HepG2 (cell line): ENCODE data around the gene GLCE. TPM values are rescaled to one million over a fixed set of nuclear protein-coding genes. Genes with fewer than 3 reads are reported as not detected.

Experiments used
- ASH2L ChIP-seq: fragments of 300-600, 200-600 bp; sonication (generic); IDR thresholded peaks from 2 replicates; pipeline ENCODE4 v1.7.0; 2017; ENCODE audit warnings: low read depth, mild to moderate bottlenecking, moderate library complexity, mixed read lengths, low read length; ENCODE audit not compliant: insufficient read length
- EP300 ChIP-seq, 3 experiments: sonication (generic) in 1 of 3; formaldehyde crosslinking in 1 of 3; IDR thresholded peaks; 2 replicates each; pipeline versions ENCODE4 v1.5.1 to v1.6.1; 2011 to 2020; ENCODE audit warnings: low read depth in 2 of 3, low read length in 2 of 3, borderline replicate concordance in 1 of 3, improper control_type of control experiment in 1 of 3, mild to moderate bottlenecking in 1 of 3, missing genetic modification reagents in 1 of 3, moderate library complexity in 1 of 3
- ERF ChIP-seq: IDR thresholded peaks from 2 replicates; pipeline ENCODE4 v1.6.1; 2018; ENCODE audit warnings: missing biosample characterization, missing genetic modification reagents
- FLYWCH1 ChIP-seq: sonication (generic); formaldehyde crosslinking; IDR thresholded peaks from 2 replicates; pipeline ENCODE4 v1.8.1; 2023; ENCODE audit warnings: mild to moderate bottlenecking, missing genetic modification reagents
- FOXK1 ChIP-seq: sonication (generic); formaldehyde crosslinking; IDR thresholded peaks from 2 replicates; pipeline ENCODE4 v1.4.0; 2020; ENCODE audit warnings: low read depth, missing genetic modification reagents, borderline replicate concordance
- FOXO1 ChIP-seq: sonication (generic); formaldehyde crosslinking; IDR thresholded peaks from 2 replicates; pipeline ENCODE4 v1.4.0; 2020; ENCODE audit warnings: missing genetic modification reagents
- GFI1 ChIP-seq: sonication (generic); formaldehyde crosslinking; IDR thresholded peaks from 2 replicates; pipeline ENCODE4 v1.5.0; 2020; ENCODE audit warnings: missing genetic modification reagents, mild to moderate bottlenecking, borderline replicate concordance
- HDAC2 ChIP-seq: sonication (generic); formaldehyde crosslinking; IDR thresholded peaks from 2 replicates; pipeline ENCODE4 v1.4.0; 2020; ENCODE audit warnings: missing genetic modification reagents
- HMG20A ChIP-seq: IDR thresholded peaks from 2 replicates; pipeline ENCODE4 v1.6.1; 2016; ENCODE audit warnings: borderline replicate concordance
- ISL2 ChIP-seq: sonication (generic); formaldehyde crosslinking; IDR thresholded peaks from 2 replicates; pipeline ENCODE4 v1.5.0; 2020; ENCODE audit warnings: missing genetic modification reagents
- MED1 ChIP-seq: sonication (generic); formaldehyde crosslinking; IDR thresholded peaks from 2 replicates; pipeline ENCODE4 v1.4.0; 2020; ENCODE audit warnings: missing genetic modification reagents
- MIER3 ChIP-seq: IDR thresholded peaks from 2 replicates; pipeline ENCODE4 v1.6.1; 2016; ENCODE audit warnings: missing compliant biosample characterization, borderline replicate concordance
- PAWR ChIP-seq: sonication (generic); formaldehyde crosslinking; IDR thresholded peaks from 2 replicates; pipeline ENCODE4 v1.4.0; 2020; ENCODE audit warnings: missing genetic modification reagents, mild to moderate bottlenecking, borderline replicate concordance
- SP140L ChIP-seq: sonication (generic); formaldehyde crosslinking; IDR thresholded peaks from 2 replicates; pipeline ENCODE4 v1.4.0; 2020; ENCODE audit warnings: missing genetic modification reagents, borderline replicate concordance
- ZBTB26 ChIP-seq: IDR thresholded peaks from 2 replicates; pipeline ENCODE4 v1.6.1; 2016; ENCODE audit warnings: missing compliant biosample characterization, missing genetic modification reagents, borderline replicate concordance
- ZGPAT ChIP-seq: IDR thresholded peaks from 2 replicates; pipeline ENCODE4 v1.6.1; 2016; ENCODE audit warnings: mild to moderate bottlenecking
- ZNF142 ChIP-seq: sonication (generic); formaldehyde crosslinking; IDR thresholded peaks from 2 replicates; pipeline ENCODE4 v1.4.0; 2020; ENCODE audit warnings: missing genetic modification reagents
- ZNF205 ChIP-seq: IDR thresholded peaks from 2 replicates; pipeline ENCODE4 v1.6.1; 2018; ENCODE audit warnings: missing biosample characterization, missing genetic modification reagents
- ZNF652 ChIP-seq: IDR thresholded peaks from 2 replicates; pipeline ENCODE4 v1.6.1; 2016; ENCODE audit warnings: low read depth, borderline replicate concordance
- polyA plus RNA-seq, 8 experiments: library from polyadenylated mRNA; depleted of rRNA in 3 of 8; stranded (reverse) in 7 of 8; unstranded in 1 of 8; fragments of >200 nt; fragmentation: Illumina TruSeq in 4 of 8; extraction: Trizol in 4 of 8; gene quantifications; 2 replicates each; pipeline versions ENCODE4 v1.2.1 to v1.2.3, GENCODE V29; 2011 to 2016; ENCODE audit warnings: low read depth in 4 of 8, missing spikeins in 1 of 8, mixed read lengths in 1 of 8; ENCODE audit not compliant: insufficient read depth in 1 of 8
- total RNA-seq, 5 experiments: library from RNA; depleted of rRNA; stranded (reverse); fragments of >200 nt; fragmentation: Illumina TruSeq; extraction: Trizol; gene quantifications; 2 replicates each; pipeline ENCODE4 v1.2.3, GENCODE V29; 2016; ENCODE audit warnings: low read depth in 1 of 5
- TF ChIP-seq, protein P1 (sequence below): sonication (generic); formaldehyde crosslinking; IDR thresholded peaks from 2 replicates; pipeline ENCODE4 v1.9.0; 2022; ENCODE audit warnings: missing genetic modification reagents, mild to moderate bottlenecking, borderline replicate concordance

Gene GLCE
- total and polyA plus RNA-seq, 2 of the 13 experiments (the other 11 are each of a cell fraction or from before 2014, with no cell fraction given): 12.9 to 23.4 TPM

DNA sequence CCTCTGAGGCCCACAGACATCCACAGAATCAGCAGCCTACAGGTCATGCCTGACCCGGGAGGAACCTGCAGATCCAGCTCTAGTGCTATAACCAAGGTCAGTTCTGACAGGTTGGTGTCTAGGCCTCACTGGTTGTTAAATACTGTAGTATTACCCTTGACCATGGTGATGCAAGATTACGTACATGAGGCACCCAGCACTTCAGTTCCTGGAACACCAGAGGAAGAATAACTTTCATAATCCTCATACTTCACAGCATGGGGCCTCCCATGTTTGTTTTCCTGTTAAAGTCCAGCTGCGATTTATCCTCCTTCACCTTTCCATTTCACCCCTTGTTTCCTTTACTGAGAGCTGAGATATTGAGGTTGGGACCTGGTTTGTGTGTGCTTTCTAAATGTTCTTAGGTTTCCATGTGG is 34.4 kb upstream of the GLCE start (continued):
- TF ChIP-seq ZBTB26 (CRISPR knock-in tag) (0 out of 2 replicates have a peak, but pooled peaks have one; percentile 40), ERF (CRISPR knock-in tag) (peak; percentile 86), SP140L (CRISPR knock-in tag) (0 out of 2 replicates have a peak, but pooled peaks have one; percentile 52), PAWR (CRISPR knock-in tag) (no peak), GFI1 (peak; percentile 94), ZGPAT (CRISPR knock-in tag) (peak; percentile 94), ZNF652 (CRISPR knock-in tag) (peak; percentile 60), HMG20A (CRISPR knock-in tag) (peak; percentile 93), HDAC2 (CRISPR knock-in tag) (peak; percentile 79), ZNF205 (CRISPR knock-in tag) (0 out of 2 replicates have a peak, but pooled peaks have one; percentile 24), ASH2L (peak; percentile 47), ZNF142 (CRISPR knock-in tag) (no peak), ISL2 (CRISPR knock-in tag) (peak; percentile 71), EP300 (IDR thresholded peaks at IDR 0.05; ENCODE audit: low read depth in 2 of 2, low read length in 2 of 2) (peak; percentile 30 to 76; a peak in 3 of 4 replicates), EP300 (CRISPR knock-in tag; IDR thresholded peaks at IDR 0.05; ENCODE audit: borderline replicate concordance) (peak; percentile 82), MED1 (peak; percentile 86), MIER3 (CRISPR knock-in tag) (peak; percentile 85; the same call in 1 of the 2 replicates), FOXK1 (CRISPR knock-in tag) (peak; percentile 93), FLYWCH1 (CRISPR knock-in tag) (no peak), FOXO1 (peak; percentile 55)
- TF ChIP-seq, protein P1, sequence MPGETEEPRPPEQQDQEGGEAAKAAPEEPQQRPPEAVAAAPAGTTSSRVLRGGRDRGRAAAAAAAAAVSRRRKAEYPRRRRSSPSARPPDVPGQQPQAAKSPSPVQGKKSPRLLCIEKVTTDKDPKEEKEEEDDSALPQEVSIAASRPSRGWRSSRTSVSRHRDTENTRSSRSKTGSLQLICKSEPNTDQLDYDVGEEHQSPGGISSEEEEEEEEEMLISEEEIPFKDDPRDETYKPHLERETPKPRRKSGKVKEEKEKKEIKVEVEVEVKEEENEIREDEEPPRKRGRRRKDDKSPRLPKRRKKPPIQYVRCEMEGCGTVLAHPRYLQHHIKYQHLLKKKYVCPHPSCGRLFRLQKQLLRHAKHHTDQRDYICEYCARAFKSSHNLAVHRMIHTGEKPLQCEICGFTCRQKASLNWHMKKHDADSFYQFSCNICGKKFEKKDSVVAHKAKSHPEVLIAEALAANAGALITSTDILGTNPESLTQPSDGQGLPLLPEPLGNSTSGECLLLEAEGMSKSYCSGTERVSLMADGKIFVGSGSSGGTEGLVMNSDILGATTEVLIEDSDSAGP: peak; percentile 34; the same call in 1 of the 2 replicates
